Measurements from ENCODE around the gene NSRP1.
"Not testable (repeated sequence)": the region's sequence is repeated elsewhere in the genome, so short reads cannot be mapped to it uniquely, and the experiment has no call there.

The NSRP1 gene

GRCh38 chr17:30200106-30200505, 83.5 kb downstream of the NSRP1 start:
- TF ChIP-seq, protein P1, sequence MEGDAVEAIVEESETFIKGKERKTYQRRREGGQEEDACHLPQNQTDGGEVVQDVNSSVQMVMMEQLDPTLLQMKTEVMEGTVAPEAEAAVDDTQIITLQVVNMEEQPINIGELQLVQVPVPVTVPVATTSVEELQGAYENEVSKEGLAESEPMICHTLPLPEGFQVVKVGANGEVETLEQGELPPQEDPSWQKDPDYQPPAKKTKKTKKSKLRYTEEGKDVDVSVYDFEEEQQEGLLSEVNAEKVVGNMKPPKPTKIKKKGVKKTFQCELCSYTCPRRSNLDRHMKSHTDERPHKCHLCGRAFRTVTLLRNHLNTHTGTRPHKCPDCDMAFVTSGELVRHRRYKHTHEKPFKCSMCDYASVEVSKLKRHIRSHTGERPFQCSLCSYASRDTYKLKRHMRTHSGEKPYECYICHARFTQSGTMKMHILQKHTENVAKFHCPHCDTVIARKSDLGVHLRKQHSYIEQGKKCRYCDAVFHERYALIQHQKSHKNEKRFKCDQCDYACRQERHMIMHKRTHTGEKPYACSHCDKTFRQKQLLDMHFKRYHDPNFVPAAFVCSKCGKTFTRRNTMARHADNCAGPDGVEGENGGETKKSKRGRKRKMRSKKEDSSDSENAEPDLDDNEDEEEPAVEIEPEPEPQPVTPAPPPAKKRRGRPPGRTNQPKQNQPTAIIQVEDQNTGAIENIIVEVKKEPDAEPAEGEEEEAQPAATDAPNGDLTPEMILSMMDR (IDR thresholded peaks at IDR 0.05; ENCODE audit: extremely low read depth, missing control alignments) = no peak
- no peak for DNase-seq (ENCODE audit: low spot score)

GRCh38 chr17:30200656-30201055, 84.0 kb downstream of the NSRP1 start:
- not testable (repeated sequence) for DNase-seq (ENCODE audit: low spot score)

- TF ChIP-seq, protein P1 (IDR thresholded peaks at IDR 0.05; ENCODE audit: extremely low read depth, missing control alignments) = no peak
- DNase-seq (ENCODE audit: low spot score) = no peak
Observed at GRCh38 chr17:30203471-30203981, 86.9 kb downstream of the NSRP1 start.

DNA sequence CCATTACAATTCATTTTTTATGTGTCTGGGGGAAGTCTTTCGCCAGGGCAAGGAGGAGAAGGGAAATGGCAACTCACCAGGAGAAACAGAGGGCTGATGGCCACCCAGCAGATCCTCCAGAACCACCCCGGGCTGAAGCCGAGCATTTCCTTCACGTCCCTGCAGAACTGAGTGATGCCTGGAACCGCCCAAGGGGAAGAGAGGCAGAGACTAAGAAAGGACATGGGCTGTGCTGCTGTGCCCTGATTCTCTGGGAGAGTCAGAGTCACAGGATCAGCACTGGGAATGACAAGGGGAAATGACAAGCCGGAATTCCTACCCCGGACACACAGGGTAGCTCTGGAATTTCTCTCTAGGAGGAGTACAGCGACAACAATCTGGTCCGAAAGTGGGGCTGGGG, 91.0 kb downstream of the NSRP1 start:
- no peak for DNase-seq (ENCODE audit: low spot score)
- TF ChIP-seq, protein P1 (IDR thresholded peaks at IDR 0.05; ENCODE audit: extremely low read depth, missing control alignments) = no peak

- no peak for DNase-seq (ENCODE audit: low spot score)
- TF ChIP-seq, protein P1 (IDR thresholded peaks at IDR 0.05; ENCODE audit: extremely low read depth, missing control alignments) = no peak
Observed at GRCh38 chr17:30208214-30208613, 91.6 kb downstream of the NSRP1 start.

- TF ChIP-seq, protein P1 (IDR thresholded peaks at IDR 0.05; ENCODE audit: extremely low read depth, missing control alignments) = no peak
- DNase-seq (ENCODE audit: low spot score) = no peak
Observed at GRCh38 chr17:30209930-30210329, 93.3 kb downstream of the NSRP1 start.

- TF ChIP-seq, protein P1 (IDR thresholded peaks at IDR 0.05; ENCODE audit: extremely low read depth, missing control alignments) = no peak
- DNase-seq (ENCODE audit: low spot score) = no peak
Observed at GRCh38 chr17:30210366-30210765, 93.8 kb downstream of the NSRP1 start.

- DNase-seq (ENCODE audit: low spot score) = no peak
- TF ChIP-seq, protein P1 (IDR thresholded peaks at IDR 0.05; ENCODE audit: extremely low read depth, missing control alignments) = no peak
Observed at GRCh38 chr17:30210901-30211300, 94.3 kb downstream of the NSRP1 start.

All from GM20000 (cell line).